Measurements from ENCODE around the gene FRY. TPM values are rescaled to one million over a fixed set of nuclear protein-coding genes. Genes with fewer than 3 reads are reported as not detected.

FRY gene
- total RNA-seq, 1 experiment from 2014 or later = 4.7 TPM

DNA sequence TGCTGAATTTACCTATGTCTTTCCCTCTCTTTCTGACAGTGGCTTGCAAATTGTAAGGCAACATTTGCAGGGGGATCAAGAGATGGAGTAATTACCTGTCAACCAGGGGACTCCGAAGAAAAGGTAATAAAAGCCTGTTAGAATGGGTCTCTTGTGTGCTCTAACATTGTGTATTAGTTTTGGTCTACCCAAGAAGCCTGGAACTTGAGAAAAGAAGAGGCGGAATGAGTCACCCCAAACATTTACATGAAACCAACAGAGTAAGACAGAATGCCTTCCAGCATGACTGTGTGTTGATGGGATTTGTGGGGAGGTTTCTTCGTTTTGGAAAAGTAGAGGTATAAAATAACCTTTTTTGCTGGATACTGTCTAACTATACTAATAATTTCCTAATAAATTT is 246.9 kb downstream of the FRY start:
- Histone ChIP-seq H3K4me2 (no peak overlapping the region), H3K9me2 (ENCODE audit: insufficient read depth) (no peaks in the 10 kb centered on the region), H3F3A (ENCODE audit: insufficient read depth, low read depth) (no peaks in the 10 kb centered on the region), H3K4me3 (no peak overlapping the region), H3K27ac (no peak overlapping the region), H3K79me2 (ENCODE audit: low read depth) (no peaks in the 10 kb centered on the region), H4K20me1 (ENCODE audit: insufficient read depth) (no peaks in the 10 kb centered on the region), H3K9me3 (ENCODE audit: insufficient read depth, low read depth) (no peaks in the 10 kb centered on the region), H3K36me3 (ENCODE audit: low read depth) (no peaks in the 10 kb centered on the region), H2AFZ (no peak overlapping the region), H3K4me1 (replicated peaks; ENCODE audit: insufficient read depth) (no peaks in the 10 kb centered on the region), H3K27me3 (ENCODE audit: insufficient read depth, low read depth) (no peaks in the 10 kb centered on the region)
- CTCF ChIA-PET = no interaction called here
- no TSS peak for BruUV-seq (replicated peaks)
- no peak for TF ChIP-seq EZH2 (IDR thresholded peaks at IDR 0.05; ENCODE audit: low read depth)
- TF ChIP-seq, protein P1, sequence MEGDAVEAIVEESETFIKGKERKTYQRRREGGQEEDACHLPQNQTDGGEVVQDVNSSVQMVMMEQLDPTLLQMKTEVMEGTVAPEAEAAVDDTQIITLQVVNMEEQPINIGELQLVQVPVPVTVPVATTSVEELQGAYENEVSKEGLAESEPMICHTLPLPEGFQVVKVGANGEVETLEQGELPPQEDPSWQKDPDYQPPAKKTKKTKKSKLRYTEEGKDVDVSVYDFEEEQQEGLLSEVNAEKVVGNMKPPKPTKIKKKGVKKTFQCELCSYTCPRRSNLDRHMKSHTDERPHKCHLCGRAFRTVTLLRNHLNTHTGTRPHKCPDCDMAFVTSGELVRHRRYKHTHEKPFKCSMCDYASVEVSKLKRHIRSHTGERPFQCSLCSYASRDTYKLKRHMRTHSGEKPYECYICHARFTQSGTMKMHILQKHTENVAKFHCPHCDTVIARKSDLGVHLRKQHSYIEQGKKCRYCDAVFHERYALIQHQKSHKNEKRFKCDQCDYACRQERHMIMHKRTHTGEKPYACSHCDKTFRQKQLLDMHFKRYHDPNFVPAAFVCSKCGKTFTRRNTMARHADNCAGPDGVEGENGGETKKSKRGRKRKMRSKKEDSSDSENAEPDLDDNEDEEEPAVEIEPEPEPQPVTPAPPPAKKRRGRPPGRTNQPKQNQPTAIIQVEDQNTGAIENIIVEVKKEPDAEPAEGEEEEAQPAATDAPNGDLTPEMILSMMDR (conservative IDR thresholded peaks at IDR 0.05) = no peak
- intact Hi-C loops (cut with micrococcal nuclease; ENCODE audit: unreplicated experiment) = no loop called here
- no peak for DNase-seq
- POLR2A ChIA-PET (ENCODE audit: unreplicated experiment) = no interaction called here

DNA sequence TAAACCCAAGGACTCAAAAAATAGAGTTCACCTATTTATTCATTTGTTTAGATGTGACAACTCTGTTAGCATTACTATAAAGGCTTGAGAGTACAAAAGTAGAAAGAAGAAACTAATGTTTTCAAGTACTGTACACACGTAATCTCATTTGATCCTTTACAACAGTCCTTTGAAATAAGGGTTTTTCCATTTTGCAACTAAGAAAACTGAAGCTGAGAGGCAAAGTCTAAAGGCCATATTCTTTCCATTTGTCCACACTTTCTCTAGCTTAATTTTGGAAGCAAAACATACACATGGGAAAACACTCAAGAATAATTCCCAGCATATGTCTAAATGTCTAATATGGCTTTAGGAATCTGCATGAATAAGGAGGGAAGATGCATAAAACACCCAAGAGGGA is 249.5 kb downstream of the FRY start:
- POLR2A ChIA-PET (ENCODE audit: unreplicated experiment) = no interaction called here

DNA sequence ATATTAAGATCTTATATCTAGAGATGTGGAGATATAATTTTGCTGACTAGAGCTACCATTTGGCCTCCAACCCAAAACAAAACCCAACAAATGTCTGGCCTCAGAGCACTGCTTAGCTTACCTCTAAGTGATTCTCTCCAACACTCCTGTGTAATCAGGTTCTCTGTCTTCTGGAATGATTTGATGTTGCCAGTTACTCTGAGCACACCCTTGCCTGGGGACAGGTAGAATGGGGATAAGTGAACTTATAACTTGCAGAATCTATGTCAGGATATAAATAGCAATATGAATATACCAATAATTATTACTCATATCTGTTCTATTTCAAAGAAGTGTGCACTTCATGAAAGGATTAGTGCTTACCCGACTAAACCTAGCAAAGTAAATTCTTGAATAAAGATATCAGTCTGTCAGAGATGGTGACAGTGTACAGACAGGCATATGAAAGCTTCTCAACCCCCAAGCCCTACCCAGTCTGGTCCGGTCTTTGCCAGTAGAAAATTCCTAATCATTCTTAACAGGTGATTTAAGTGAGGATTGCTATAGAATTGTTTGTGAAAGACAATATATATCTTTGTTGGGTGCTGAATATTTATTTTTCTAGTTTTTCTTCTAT is 250.6 kb downstream of the FRY start:
- BruUV-seq (replicated peaks) = no TSS peak
- Histone ChIP-seq H3K79me2 (ENCODE audit: low read depth) (no peaks in the 10 kb centered on the region), H3K36me3 (ENCODE audit: low read depth) (no peaks in the 10 kb centered on the region), H3K4me3 (no peak overlapping the region), H3F3A (ENCODE audit: insufficient read depth, low read depth) (no peaks in the 10 kb centered on the region), H3K27me3 (ENCODE audit: insufficient read depth, low read depth) (no peaks in the 10 kb centered on the region), H4K20me1 (ENCODE audit: insufficient read depth) (no peaks in the 10 kb centered on the region), H3K9me3 (ENCODE audit: insufficient read depth, low read depth) (no peaks in the 10 kb centered on the region), H2AFZ (no peak overlapping the region), H3K4me2 (no peak overlapping the region), H3K4me1 (replicated peaks; ENCODE audit: insufficient read depth) (no peaks in the 10 kb centered on the region), H3K9me2 (ENCODE audit: insufficient read depth) (no peaks in the 10 kb centered on the region), H3K27ac (no peak overlapping the region)
- no peak for TF ChIP-seq EZH2 (IDR thresholded peaks at IDR 0.05; ENCODE audit: low read depth)
- TF ChIP-seq, protein P1 (conservative IDR thresholded peaks at IDR 0.05) = no peak
- POLR2A ChIA-PET (ENCODE audit: unreplicated experiment) = no interaction called here
- intact Hi-C loops (cut with micrococcal nuclease; ENCODE audit: unreplicated experiment) = no loop called here
- DNase-seq = no peak
- CTCF ChIA-PET = no interaction called here

More for the DNA sequence above, 249.5 kb downstream of the FRY start:
- Histone ChIP-seq H3K4me2 (no peak overlapping the region), H3K27me3 (ENCODE audit: insufficient read depth, low read depth) (no peaks in the 10 kb centered on the region), H3K79me2 (ENCODE audit: low read depth) (no peaks in the 10 kb centered on the region), H3K4me1 (replicated peaks; ENCODE audit: insufficient read depth) (no peaks in the 10 kb centered on the region), H3K9me3 (ENCODE audit: insufficient read depth, low read depth) (no peaks in the 10 kb centered on the region), H3K4me3 (no peak overlapping the region), H2AFZ (no peak overlapping the region), H3K36me3 (ENCODE audit: low read depth) (no peaks in the 10 kb centered on the region), H4K20me1 (ENCODE audit: insufficient read depth) (no peaks in the 10 kb centered on the region), H3F3A (ENCODE audit: insufficient read depth, low read depth) (no peaks in the 10 kb centered on the region), H3K9me2 (ENCODE audit: insufficient read depth) (no peaks in the 10 kb centered on the region), H3K27ac (no peak overlapping the region)
- no TSS peak for BruUV-seq (replicated peaks)
- no peak for DNase-seq
- intact Hi-C loops (cut with micrococcal nuclease; ENCODE audit: unreplicated experiment) = no loop called here
- TF ChIP-seq EZH2 (IDR thresholded peaks at IDR 0.05; ENCODE audit: low read depth) = no peak
- TF ChIP-seq, protein P1 (conservative IDR thresholded peaks at IDR 0.05) = no peak
- CTCF ChIA-PET = no interaction called here

All from PC-9 (cell line).